ENCODE data around the gene CRABP2. TPM values are rescaled to one million over a fixed set of nuclear protein-coding genes. Genes with fewer than 3 reads are reported as not detected.

Gene CRABP2
- total and polyA plus RNA-seq, 2 experiments from 2014 or later, result 45.9 to 137 TPM

- DNase-seq (ENCODE audit: low spot score), result no peak
- Histone ChIP-seq H3K4me1 (ENCODE audit: insufficient read depth) (no peaks in the 10 kb centered on the region; the same call in none of the 2 replicates), H3F3A (replicated peaks; ENCODE audit: low read depth) (peaks cover 8% of the 10 kb centered on the region; the same call in 1 of the 2 replicates), H4K20me1 (replicated peaks; ENCODE audit: insufficient read depth) (peaks cover 3% of the 10 kb centered on the region; the same call in 1 of the 2 replicates), H2AFZ (no peak overlapping the region), H3K9me2 (ENCODE audit: insufficient read depth) (no peaks in the 10 kb centered on the region), H3K4me3 (no peak overlapping the region), H3K27ac (ENCODE audit: low read depth) (no peak overlapping the region), H3K27me3 (ENCODE audit: insufficient read depth) (no peaks in the 10 kb centered on the region), H3K79me2 (replicated peaks; ENCODE audit: insufficient read depth) (peaks cover 13% of the 10 kb centered on the region), H3K36me3 (ENCODE audit: insufficient read depth) (no peaks in the 10 kb centered on the region), H3K4me2 (no peak overlapping the region)
- Mint-ChIP-seq H3K36me3 (ENCODE audit: low read depth) (peaks cover 21% of the 10 kb centered on the region), H3K9me3 (no peaks in the 10 kb centered on the region), H3K4me3 (no peak overlapping the region), H3K4me1 (peaks cover 10% of the 10 kb centered on the region), H3K27ac (no peak overlapping the region), H3K27me3 (ENCODE audit: insufficient read depth, low read depth, poor library complexity) (peaks cover 8% of the 10 kb centered on the region)
- ATAC-seq, result no peak
- no peak for TF ChIP-seq ZNF114 (CRISPR knock-in tag; IDR thresholded peaks at IDR 0.05)
- TF ChIP-seq EZH2 (IDR thresholded peaks at IDR 0.05; ENCODE audit: low read depth, unreplicated experiment), result no peak
- no peak for TF ChIP-seq EZH2phosphoT487 (IDR thresholded peaks at IDR 0.05; ENCODE audit: unreplicated experiment)
- no peak for TF ChIP-seq NANOG (IDR thresholded peaks at IDR 0.05; ENCODE audit: borderline replicate concordance)
- TF ChIP-seq ZNF331 (CRISPR knock-in tag; IDR thresholded peaks at IDR 0.05; ENCODE audit: low read depth), result no peak
- TF ChIP-seq REST (IDR thresholded peaks at IDR 0.05; ENCODE audit: unreplicated experiment), result no peak
- TF ChIP-seq ZNF462 (CRISPR knock-in tag; IDR thresholded peaks at IDR 0.05), result no peak
- no peak for TF ChIP-seq JUNB (IDR thresholded peaks at IDR 0.05; ENCODE audit: unreplicated experiment)
- TF ChIP-seq ETS1 (IDR thresholded peaks at IDR 0.05), result no peak
- TF ChIP-seq STAT1 (IDR thresholded peaks at IDR 0.05; ENCODE audit: unreplicated experiment), result no peak
- TF ChIP-seq CTCF (conservative IDR thresholded peaks at IDR 0.05; ENCODE audit: low read depth in 2 of 2), result no peak
- TF ChIP-seq POLR2AphosphoS5 (IDR thresholded peaks at IDR 0.05; ENCODE audit: low read depth), result no peak
- no peak for TF ChIP-seq CREB1 (CRISPR knock-in tag; IDR thresholded peaks at IDR 0.05; ENCODE audit: low read depth)
Observed at GRCh38 chr1:156733989-156734584, 28.7 kb upstream of the CRABP2 start.
